MM.1S (cell line): ENCODE data around the gene KIF16B.

Experiments used
- DNase-seq: peaks from one replicate; pipeline ENCODE4 v3.0.0-alpha.2; 2015
- H2AFZ ChIP-seq: fragments of 300-600 bp; sonication (generic); 2 replicates; pipeline ENCODE4 v1.6.0; 2016; ENCODE audit warnings: antibody characterized with exemption, low read length
- H3F3A ChIP-seq: fragments of 300-600 bp; sonication (generic); 2 replicates; pipeline ENCODE4 v1.6.1; 2016; ENCODE audit warnings: mild to moderate bottlenecking, antibody characterized with exemption, low read length, moderate library complexity, mixed read lengths; ENCODE audit not compliant: insufficient read depth
- H3K27ac ChIP-seq: fragments of 300-600 bp; sonication (generic); 2 replicates; pipeline ENCODE4 v1.5.1; 2016; ENCODE audit warnings: mild to moderate bottlenecking, low read length
- H3K27me3 ChIP-seq: fragments of 300-600 bp; sonication (generic); replicated peaks from 2 replicates; pipeline ENCODE4 v1.6.0; 2016; ENCODE audit warnings: low read length; ENCODE audit not compliant: insufficient read depth
- H3K36me3 ChIP-seq: fragments of 300-600 bp; sonication (generic); replicated peaks from 2 replicates; pipeline ENCODE4 v1.6.1; 2016; ENCODE audit warnings: mild to moderate bottlenecking, low read length, mixed read lengths; ENCODE audit not compliant: insufficient read depth
- H3K4me1 ChIP-seq: fragments of 300-600 bp; sonication (generic); 2 replicates; pipeline ENCODE4 v1.6.1; 2016; ENCODE audit warnings: low read length, mixed read lengths
- H3K4me2 ChIP-seq: fragments of 300-600 bp; sonication (generic); 2 replicates; pipeline ENCODE4 v1.6.0; 2016; ENCODE audit warnings: low read depth, low read length
- H3K4me3 ChIP-seq: fragments of 300-600 bp; sonication (generic); 2 replicates; pipeline ENCODE4 v1.5.1; 2016; ENCODE audit warnings: low read length, mixed read lengths
- H3K79me2 ChIP-seq: fragments of 300-600 bp; sonication (generic); 2 replicates; pipeline ENCODE4 v1.6.1; 2016; ENCODE audit warnings: mixed run types, low read length, mixed read lengths
- H3K9ac ChIP-seq: fragments of 300-600 bp; sonication (generic); 2 replicates; pipeline ENCODE4 v1.6.1; 2016; ENCODE audit warnings: low read length, mixed read lengths
- H3K9me2 ChIP-seq: fragments of 300-600 bp; sonication (generic); replicated peaks from 2 replicates; pipeline ENCODE4 v1.6.1; 2016; ENCODE audit warnings: mild to moderate bottlenecking, low read length, mixed read lengths; ENCODE audit not compliant: insufficient read depth
- H3K9me3 ChIP-seq: fragments of 300-600 bp; sonication (generic); replicated peaks from 2 replicates; pipeline ENCODE4 v1.6.1; 2016; ENCODE audit warnings: mild to moderate bottlenecking, low read length, mixed read lengths; ENCODE audit not compliant: insufficient read depth
- H4K20me1 ChIP-seq: fragments of 300-600 bp; sonication (generic); 2 replicates; pipeline ENCODE4 v1.6.1; 2016; ENCODE audit warnings: mild to moderate bottlenecking, low read length, moderate library complexity, mixed read lengths; ENCODE audit not compliant: insufficient read depth
- EZH2 ChIP-seq: fragments of 300-600 bp; sonication (generic); optimal IDR thresholded peaks from 2 replicates; pipeline ENCODE3; 2017; ENCODE audit warnings: low read depth, mild to moderate bottlenecking, antibody characterized with exemption, low read length, mixed read lengths
- EZH2phosphoT487 ChIP-seq: fragments of 300-600 bp; sonication (generic); IDR thresholded peaks from 2 replicates; pipeline ENCODE4 v1.6.1; 2018; ENCODE audit warnings: antibody characterized with exemption, low read length
- TF ChIP-seq, protein P1 (sequence below): fragments of 300-600 bp; sonication (generic); IDR thresholded peaks from 2 replicates; pipeline ENCODE4 v1.5.1; 2016; ENCODE audit warnings: antibody characterized with exemption, low read length, mixed read lengths

The KIF16B gene

DNA sequence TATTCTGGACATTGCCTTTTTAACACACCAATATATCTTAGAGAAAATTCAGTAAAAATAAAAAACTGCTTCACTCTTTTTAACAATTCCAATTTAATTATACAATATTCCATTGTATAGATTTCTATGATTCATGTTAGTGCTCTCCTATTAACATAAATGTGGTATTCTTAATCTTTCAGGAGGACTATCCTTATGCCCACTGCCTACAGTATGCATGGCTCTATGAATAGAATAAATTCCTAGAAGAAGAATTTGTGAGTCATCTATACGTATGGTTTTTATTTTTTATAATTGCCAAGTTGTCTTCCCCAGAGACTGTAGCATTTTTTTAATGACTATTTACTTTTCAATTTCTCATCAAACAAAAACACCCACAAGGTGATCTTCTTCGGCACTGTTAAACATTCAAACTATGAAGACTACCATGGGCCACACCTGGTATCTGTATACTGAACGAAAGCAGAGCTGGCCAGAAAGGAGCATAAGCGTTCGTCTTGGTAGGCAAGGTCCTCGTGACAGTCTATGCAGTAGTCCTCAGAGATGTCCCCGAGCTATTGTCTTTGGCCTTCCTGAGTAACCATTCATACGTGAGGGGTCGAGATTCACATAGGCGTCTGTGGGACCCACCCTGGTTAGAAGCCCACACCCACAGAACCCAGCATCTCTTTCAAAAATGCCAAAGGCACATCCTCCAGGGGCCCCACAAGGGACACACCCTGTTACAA, 74.6 kb downstream of the KIF16B start:
- H3K9ac ChIP-seq = no peak overlapping the region
- no peaks in the 10 kb centered on the region for H3K36me3 ChIP-seq
- H2AFZ ChIP-seq = no peak overlapping the region
- H3K79me2 ChIP-seq = no peaks in the 10 kb centered on the region
- no peaks in the 10 kb centered on the region for H3K27me3 ChIP-seq
- no peaks in the 10 kb centered on the region for H3K9me3 ChIP-seq
- H4K20me1 ChIP-seq = no peaks in the 10 kb centered on the region
- no peak overlapping the region for H3K4me3 ChIP-seq
- TF ChIP-seq EZH2 (no peak), EZH2phosphoT487 (no peak)
- TF ChIP-seq, protein P1, sequence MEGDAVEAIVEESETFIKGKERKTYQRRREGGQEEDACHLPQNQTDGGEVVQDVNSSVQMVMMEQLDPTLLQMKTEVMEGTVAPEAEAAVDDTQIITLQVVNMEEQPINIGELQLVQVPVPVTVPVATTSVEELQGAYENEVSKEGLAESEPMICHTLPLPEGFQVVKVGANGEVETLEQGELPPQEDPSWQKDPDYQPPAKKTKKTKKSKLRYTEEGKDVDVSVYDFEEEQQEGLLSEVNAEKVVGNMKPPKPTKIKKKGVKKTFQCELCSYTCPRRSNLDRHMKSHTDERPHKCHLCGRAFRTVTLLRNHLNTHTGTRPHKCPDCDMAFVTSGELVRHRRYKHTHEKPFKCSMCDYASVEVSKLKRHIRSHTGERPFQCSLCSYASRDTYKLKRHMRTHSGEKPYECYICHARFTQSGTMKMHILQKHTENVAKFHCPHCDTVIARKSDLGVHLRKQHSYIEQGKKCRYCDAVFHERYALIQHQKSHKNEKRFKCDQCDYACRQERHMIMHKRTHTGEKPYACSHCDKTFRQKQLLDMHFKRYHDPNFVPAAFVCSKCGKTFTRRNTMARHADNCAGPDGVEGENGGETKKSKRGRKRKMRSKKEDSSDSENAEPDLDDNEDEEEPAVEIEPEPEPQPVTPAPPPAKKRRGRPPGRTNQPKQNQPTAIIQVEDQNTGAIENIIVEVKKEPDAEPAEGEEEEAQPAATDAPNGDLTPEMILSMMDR = no peak
- H3K4me1 ChIP-seq = no peaks in the 10 kb centered on the region
- H3F3A ChIP-seq = no peaks in the 10 kb centered on the region
- H3K4me2 ChIP-seq = no peak overlapping the region
- H3K27ac ChIP-seq = no peak overlapping the region
- no peaks in the 10 kb centered on the region for H3K9me2 ChIP-seq
- DNase-seq = no peak

DNA sequence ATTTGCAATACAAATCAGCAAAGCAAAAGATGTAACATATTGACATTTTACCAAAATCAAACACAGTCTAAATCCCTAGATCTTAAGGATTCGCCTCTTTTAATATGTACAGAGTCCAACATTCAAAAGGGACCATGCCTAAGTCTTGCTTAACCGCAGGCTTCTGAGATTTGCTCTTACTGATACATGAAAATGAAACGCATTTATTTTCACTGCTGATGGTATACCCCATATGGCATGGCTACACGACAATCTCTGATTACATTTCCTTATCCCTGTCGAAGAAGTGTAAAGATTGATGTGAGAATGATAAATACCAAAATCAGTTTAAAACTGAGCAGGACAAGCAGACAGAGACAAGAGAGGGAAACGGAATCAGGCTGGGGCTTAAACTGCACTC, 75.4 kb downstream of the KIF16B start:
- TF ChIP-seq EZH2 (no peak), EZH2phosphoT487 (no peak)
- TF ChIP-seq, protein P1 = no peak
- Histone ChIP-seq H3K36me3 (no peaks in the 10 kb centered on the region), H3K9me2 (no peaks in the 10 kb centered on the region), H3K4me3 (no peak overlapping the region), H4K20me1 (no peaks in the 10 kb centered on the region), H3K4me2 (no peak overlapping the region), H3K4me1 (no peaks in the 10 kb centered on the region), H3K9ac (no peak overlapping the region), H3K9me3 (no peaks in the 10 kb centered on the region), H3K27ac (no peak overlapping the region), H3K27me3 (no peaks in the 10 kb centered on the region), H2AFZ (no peak overlapping the region), H3K79me2 (no peaks in the 10 kb centered on the region), H3F3A (no peaks in the 10 kb centered on the region)
- no peak for DNase-seq

DNA sequence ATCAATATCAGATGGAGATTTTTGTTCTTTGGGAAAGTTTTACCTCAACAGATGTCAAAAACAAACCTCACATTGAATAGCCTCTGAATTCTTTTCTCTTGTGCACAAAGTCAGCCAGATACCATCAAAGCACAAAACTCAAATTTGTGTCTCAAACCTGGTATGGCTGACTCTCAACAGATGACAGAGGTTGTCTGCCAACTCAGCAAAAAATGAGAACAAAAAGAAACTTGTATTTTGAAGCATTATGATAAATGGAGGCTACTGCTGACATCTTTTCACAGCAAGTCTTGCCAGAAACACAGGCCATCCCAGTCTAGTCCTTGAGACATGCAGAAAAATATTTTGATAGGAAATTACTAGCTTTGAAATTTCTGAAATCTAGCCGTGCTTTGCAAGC, 79.8 kb downstream of the KIF16B start:
- Histone ChIP-seq H3K9me3 (no peaks in the 10 kb centered on the region), H3K9ac (no peak overlapping the region), H2AFZ (no peak overlapping the region), H3K9me2 (no peaks in the 10 kb centered on the region), H3K36me3 (no peaks in the 10 kb centered on the region), H3K27ac (no peak overlapping the region), H3K79me2 (no peaks in the 10 kb centered on the region), H3K4me3 (no peak overlapping the region), H3K27me3 (no peaks in the 10 kb centered on the region), H4K20me1 (no peaks in the 10 kb centered on the region), H3F3A (no peaks in the 10 kb centered on the region), H3K4me2 (no peak overlapping the region), H3K4me1 (no peaks in the 10 kb centered on the region)
- DNase-seq = no peak
- no peak for TF ChIP-seq EZH2
- no peak for TF ChIP-seq EZH2phosphoT487
- TF ChIP-seq, protein P1 = no peak
